Measurements from ENCODE around the gene GNA14.

Gene GNA14

DNA sequence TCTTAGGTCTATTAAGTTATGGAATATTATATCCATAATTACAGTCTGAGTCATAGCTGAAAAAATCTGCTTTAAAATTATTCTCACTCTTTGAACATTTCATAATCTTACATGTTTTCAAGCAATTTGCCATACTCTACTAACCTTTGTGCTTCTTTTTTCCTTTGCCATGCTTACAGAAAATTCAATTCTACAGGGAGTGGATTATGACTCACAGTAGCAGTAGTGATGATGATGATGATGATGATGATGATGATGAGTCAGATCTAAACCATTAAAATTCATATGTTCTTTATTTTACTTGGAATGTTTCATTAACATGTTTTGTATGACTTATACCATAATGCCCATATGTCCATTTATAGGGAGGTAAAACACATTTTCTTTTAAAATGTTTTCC is 263.7 kb downstream of the GNA14 start:
- no peak for DNase-seq

DNA sequence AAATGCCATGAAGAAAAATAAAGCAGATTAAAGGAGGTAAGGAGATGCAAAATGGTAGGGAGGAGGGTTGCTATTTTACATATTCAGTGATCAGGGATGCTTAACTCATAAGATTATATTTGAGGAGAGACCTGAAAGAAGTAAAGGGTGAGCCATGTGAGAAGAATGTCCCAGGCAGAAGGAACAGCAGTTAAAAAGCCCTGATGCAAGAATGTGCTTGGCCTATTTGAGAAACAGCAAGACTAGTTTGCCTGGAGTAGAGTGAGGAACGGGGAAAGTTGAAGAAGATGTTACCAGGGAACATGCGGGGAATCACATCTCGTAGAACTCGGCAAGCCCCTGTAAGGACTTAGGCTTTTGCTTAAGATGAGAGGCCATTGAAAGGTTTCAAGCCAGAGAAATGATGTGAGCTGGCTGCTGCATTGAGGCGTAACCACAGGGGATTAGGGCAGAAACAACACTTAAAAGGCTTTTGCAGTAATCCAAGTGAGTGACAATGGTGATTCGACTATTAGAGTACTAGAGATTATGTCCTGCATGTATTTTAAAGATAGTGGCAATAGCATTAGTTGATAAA is 272.1 kb downstream of the GNA14 start:
- DNase-seq = no peak

DNA sequence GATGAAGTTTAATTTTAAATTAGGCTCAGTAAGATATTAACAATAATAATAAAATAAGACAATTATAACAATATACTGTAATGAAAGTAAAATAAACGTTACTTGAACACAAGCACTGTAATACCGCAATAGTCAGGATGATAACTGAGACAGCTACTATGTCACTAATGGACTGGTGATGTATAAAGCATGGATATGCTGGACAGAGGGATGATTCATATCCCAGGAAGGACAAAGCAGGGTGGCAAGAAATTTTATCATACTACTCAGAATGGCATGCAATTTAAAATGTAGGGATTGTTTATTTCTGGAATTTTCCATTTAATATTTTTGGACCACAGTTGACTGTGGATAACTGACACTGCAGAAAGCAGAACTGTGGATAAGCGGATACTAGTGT is 273.9 kb downstream of the GNA14 start:
- no peak for DNase-seq

All from activated gamma-delta T cell (primary cell).